K562 (cell line): ENCODE results near the gene HMX2. TPM values are rescaled to one million over a fixed set of nuclear protein-coding genes. Genes with fewer than 3 reads are reported as not detected.

ENCODE experiments used
- EP300 ChIP-seq: IDR thresholded peaks from 2 replicates; pipeline ENCODE4 v1.6.1; 2012; ENCODE audit warnings: low read length, improper control_type of control experiment
- HNRNPUL1 ChIP-seq: fragments of 200-400 bp; formaldehyde crosslinking; IDR thresholded peaks from 2 replicates; pipeline ENCODE4 v1.6.1; 2017; ENCODE audit warnings: low read length
- KDM4B ChIP-seq, 2 experiments: fragments of 450-650 bp in 1 of 2; sonication (generic) in 1 of 2; IDR thresholded peaks; 2 replicates each; pipeline ENCODE4 v1.6.1; 2016 to 2017; ENCODE audit warnings: borderline replicate concordance in 2 of 2, antibody characterized with exemption in 1 of 2, low read depth in 1 of 2, mild to moderate bottlenecking in 1 of 2
- MTA1 ChIP-seq: fragments of 450-650 bp; IDR thresholded peaks from 2 replicates; pipeline ENCODE4 v1.6.1; 2017; ENCODE audit warnings: borderline replicate concordance
- MYC ChIP-seq, 2 experiments: fragments of 250-450 bp in 1 of 2; sonication (Bioruptor Pico) in 1 of 2; IDR thresholded peaks; 2 replicates each; pipeline versions ENCODE4 v1.5.1 to v1.6.1; 2012 to 2021; ENCODE audit warnings: low read depth in 2 of 2, borderline replicate concordance in 1 of 2, improper control_type of control experiment in 1 of 2, low read length in 1 of 2, mild to moderate bottlenecking in 1 of 2, moderate library complexity in 1 of 2
- NR2F6 ChIP-seq: fragments of 450-650 bp; formaldehyde crosslinking; IDR thresholded peaks from 2 replicates; pipeline ENCODE4 v1.4.0; 2020; ENCODE audit warnings: mild to moderate bottlenecking
- NR3C1 ChIP-seq: sonication (generic); formaldehyde crosslinking; IDR thresholded peaks from 2 replicates; pipeline ENCODE4 v1.8.1; 2022; ENCODE audit warnings: missing genetic modification reagents
- SRSF1 ChIP-seq: fragments of 200-400 bp; formaldehyde crosslinking; IDR thresholded peaks from 2 replicates; pipeline ENCODE4 v1.6.1; 2017; ENCODE audit warnings: mild to moderate bottlenecking, low read depth, low read length, moderate library complexity
- ZNF134 ChIP-seq: fragments of 250-450 bp; sonication (Bioruptor Pico); conservative IDR thresholded peaks from 2 replicates; pipeline ENCODE4 v1.4.0; 2020
- ZNF3 ChIP-seq: fragments of 250-450 bp; sonication (Bioruptor Pico); IDR thresholded peaks from 2 replicates; pipeline ENCODE4 v1.5.0; 2021; ENCODE audit warnings: mild to moderate bottlenecking, moderate library complexity
- ZNF668 ChIP-seq: fragments of 250-450 bp; sonication (Bioruptor Pico); IDR thresholded peaks from 2 replicates; pipeline ENCODE4 v1.8.0; 2022; ENCODE audit warnings: mild to moderate bottlenecking, inconsistent platforms
- ZNF780A ChIP-seq: fragments of 250-450 bp; sonication (Bioruptor Pico); IDR thresholded peaks from 2 replicates; pipeline ENCODE4 v1.5.0; 2021; ENCODE audit warnings: mild to moderate bottlenecking
- ZZZ3 ChIP-seq: fragments of 450-650 bp; IDR thresholded peaks from 2 replicates; pipeline ENCODE4 v1.6.1; 2016; ENCODE audit warnings: antibody characterized with exemption, mild to moderate bottlenecking, moderate library complexity
- polyA plus RNA-seq, 8 experiments: library from polyadenylated mRNA; depleted of rRNA in 4 of 8; stranded (reverse) in 5 of 8; unstranded in 3 of 8; fragments of >200 nt; fragmentation: Nextera tagmentation in 2 of 8; fragmentation: Illumina TruSeq in 1 of 8; extraction: Ambion mirVana in 2 of 8; extraction: Trizol in 1 of 8; gene quantifications; 2 replicates each; pipeline versions ENCODE4 v1.2.1 to v1.2.3, GENCODE V29; 2011 to 2014; ENCODE audit warnings: inconsistent platforms in 1 of 8, missing spikeins in 1 of 8
- total RNA-seq, 7 experiments: library from RNA; depleted of rRNA in 6 of 7; stranded (reverse); fragments of >200 nt in 6 of 7; fragmentation: Illumina TruSeq in 2 of 7; extraction: Trizol in 2 of 7; gene quantifications; 2 replicates each; pipeline versions ENCODE4 v1.2.1 to v1.2.3, GENCODE V29; 2011 to 2021; ENCODE audit warnings: low replicate concordance in 1 of 7
- TF ChIP-seq, protein P1 (sequence below): fragments of 250-450 bp; sonication (Bioruptor Pico); IDR thresholded peaks from 2 replicates; pipeline ENCODE4 v1.4.0; 2020
- TF ChIP-seq, protein P2 (sequence below), 2 experiments: IDR thresholded peaks in 1 of 2; conservative IDR thresholded peaks in 1 of 2; 2 replicates each; pipeline ENCODE4 v1.6.1; 2016; ENCODE audit warnings: low read depth in 2 of 2, mild to moderate bottlenecking in 1 of 2, missing compliant biosample characterization in 1 of 2, missing genetic modification characterization in 1 of 2, moderate library complexity in 1 of 2
- TF ChIP-seq, protein P3 (sequence below): fragments of 250-450 bp; sonication (Bioruptor Pico); IDR thresholded peaks from 2 replicates; pipeline ENCODE4 v1.6.1; 2021; ENCODE audit warnings: mild to moderate bottlenecking
- TF ChIP-seq, protein P4 (sequence below): fragments of 450-650 bp; formaldehyde crosslinking; IDR thresholded peaks from 2 replicates; pipeline ENCODE4 v1.4.0; 2022; ENCODE audit warnings: mild to moderate bottlenecking, moderate library complexity

The HMX2 gene
- total and polyA plus RNA-seq, 9 of the 15 experiments (the other 6 are each of a cell fraction or from before 2014, with no cell fraction given): 0.07 to 0.58 (median 0.09) TPM; not detected in 2

DNA sequence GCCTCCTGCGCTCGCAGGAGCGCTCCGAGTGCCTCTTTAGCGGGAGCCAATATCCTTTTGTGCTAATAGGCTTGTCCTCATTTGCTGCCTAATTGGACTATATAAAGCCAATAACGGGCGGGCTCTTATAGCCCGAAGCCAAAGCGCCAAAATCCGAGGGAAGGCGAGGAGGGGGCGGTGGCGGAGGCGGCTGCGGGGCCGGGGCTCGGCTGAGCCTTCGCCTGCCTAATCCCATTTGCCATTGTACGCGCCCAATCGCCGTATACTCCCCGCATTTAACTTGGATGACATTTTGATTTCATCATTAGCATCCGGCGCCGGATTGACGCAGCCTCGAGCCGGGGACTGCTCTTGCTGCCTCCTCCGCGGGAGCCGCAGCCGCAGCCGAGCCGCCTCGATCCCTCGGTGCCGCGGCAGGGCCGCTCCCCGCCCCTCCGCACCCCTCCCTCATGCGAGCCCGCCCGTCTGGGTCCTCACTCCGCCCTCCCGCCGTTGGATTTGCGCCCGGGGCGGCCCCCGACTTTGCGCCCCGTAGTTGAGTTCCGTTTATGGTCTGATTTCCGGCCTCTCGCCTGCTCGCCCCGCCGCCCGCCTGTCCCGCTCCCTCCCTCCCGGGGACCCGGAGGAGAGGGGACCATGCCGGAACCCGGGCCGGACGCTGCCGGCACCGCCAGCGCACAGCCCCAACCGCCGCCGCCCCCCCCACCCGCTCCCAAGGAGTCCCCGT, 12.4 kb upstream of the HMX2 start, which contains the start of gene HMX3 (continued):
- TF ChIP-seq ZNF3 (CRISPR knock-in tag) (no peak), SRSF1 (no peak), ZNF780A (no peak), EP300 (no peak), HNRNPUL1 (no peak), MYC (IDR thresholded peaks at IDR 0.05; ENCODE audit: low read depth, low read length) (no peak), MYC (CRISPR knock-in tag; IDR thresholded peaks at IDR 0.05; ENCODE audit: borderline replicate concordance, low read depth) (no peak), MTA1 (no peak), ZZZ3 (no peak), NR2F6 (CRISPR knock-in tag) (no peak), ZNF668 (CRISPR knock-in tag) (no peak), ZNF134 (CRISPR knock-in tag) (no peak), NR3C1 (CRISPR knock-in tag) (no peak), KDM4B (IDR thresholded peaks at IDR 0.05; ENCODE audit: borderline replicate concordance in 2 of 2, low read depth in 1 of 2) (no peak)
- TF ChIP-seq, protein P1, sequence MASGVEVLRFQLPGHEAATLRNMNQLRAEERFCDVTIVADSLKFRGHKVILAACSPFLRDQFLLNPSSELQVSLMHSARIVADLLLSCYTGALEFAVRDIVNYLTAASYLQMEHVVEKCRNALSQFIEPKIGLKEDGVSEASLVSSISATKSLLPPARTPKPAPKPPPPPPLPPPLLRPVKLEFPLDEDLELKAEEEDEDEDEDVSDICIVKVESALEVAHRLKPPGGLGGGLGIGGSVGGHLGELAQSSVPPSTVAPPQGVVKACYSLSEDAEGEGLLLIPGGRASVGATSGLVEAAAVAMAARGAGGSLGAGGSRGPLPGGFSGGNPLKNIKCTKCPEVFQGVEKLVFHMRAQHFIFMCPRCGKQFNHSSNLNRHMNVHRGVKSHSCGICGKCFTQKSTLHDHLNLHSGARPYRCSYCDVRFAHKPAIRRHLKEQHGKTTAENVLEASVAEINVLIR (CRISPR knock-in tag): no peak
- TF ChIP-seq, protein P2, sequence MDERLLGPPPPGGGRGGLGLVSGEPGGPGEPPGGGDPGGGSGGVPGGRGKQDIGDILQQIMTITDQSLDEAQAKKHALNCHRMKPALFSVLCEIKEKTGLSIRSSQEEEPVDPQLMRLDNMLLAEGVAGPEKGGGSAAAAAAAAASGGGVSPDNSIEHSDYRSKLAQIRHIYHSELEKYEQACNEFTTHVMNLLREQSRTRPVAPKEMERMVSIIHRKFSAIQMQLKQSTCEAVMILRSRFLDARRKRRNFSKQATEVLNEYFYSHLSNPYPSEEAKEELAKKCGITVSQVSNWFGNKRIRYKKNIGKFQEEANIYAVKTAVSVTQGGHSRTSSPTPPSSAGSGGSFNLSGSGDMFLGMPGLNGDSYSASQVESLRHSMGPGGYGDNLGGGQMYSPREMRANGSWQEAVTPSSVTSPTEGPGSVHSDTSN (CRISPR knock-in tag; IDR thresholded peaks at IDR 0.05; ENCODE audit: low read depth): no peak
- TF ChIP-seq, protein P2 (tag; conservative IDR thresholded peaks at IDR 0.05; ENCODE audit: low read depth): no peak
- TF ChIP-seq, protein P3, sequence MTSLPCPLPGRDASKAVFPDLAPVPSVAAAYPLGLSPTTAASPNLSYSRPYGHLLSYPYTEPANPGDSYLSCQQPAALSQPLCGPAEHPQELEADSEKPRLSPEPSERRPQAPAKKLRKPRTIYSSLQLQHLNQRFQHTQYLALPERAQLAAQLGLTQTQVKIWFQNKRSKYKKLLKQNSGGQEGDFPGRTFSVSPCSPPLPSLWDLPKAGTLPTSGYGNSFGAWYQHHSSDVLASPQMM: no peak
- TF ChIP-seq, protein P4, sequence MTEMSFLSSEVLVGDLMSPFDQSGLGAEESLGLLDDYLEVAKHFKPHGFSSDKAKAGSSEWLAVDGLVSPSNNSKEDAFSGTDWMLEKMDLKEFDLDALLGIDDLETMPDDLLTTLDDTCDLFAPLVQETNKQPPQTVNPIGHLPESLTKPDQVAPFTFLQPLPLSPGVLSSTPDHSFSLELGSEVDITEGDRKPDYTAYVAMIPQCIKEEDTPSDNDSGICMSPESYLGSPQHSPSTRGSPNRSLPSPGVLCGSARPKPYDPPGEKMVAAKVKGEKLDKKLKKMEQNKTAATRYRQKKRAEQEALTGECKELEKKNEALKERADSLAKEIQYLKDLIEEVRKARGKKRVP (CRISPR knock-in tag): no peak
